Vein endothelial cell (primary cell): ENCODE measurements around the gene DEXI. TPM values are rescaled to one million over a fixed set of nuclear protein-coding genes. Genes with fewer than 3 reads are reported as not detected.

Source experiments
- total RNA-seq: library from RNA; depleted of rRNA; stranded (reverse); fragments of >200 nt; gene quantifications from 2 replicates; pipeline ENCODE4 v1.2.3, GENCODE V29; 2012

The DEXI gene
- total RNA-seq: 44.0 and 46.1 TPM in 2 replicates

GRCh38 chr16:10942352-10943063, at the start of gene DEXI:
Gene DEXI (minus strand): TSS chr16:10942468. CDS start chr16:10942005, 463 bp downstream.

GRCh38 chr16:10944249-10945064, 2.2 kb upstream of the DEXI start, which contains the start of gene CLEC16A:
Gene CLEC16A (plus strand): TSS chr16:10944564. CDS start chr16:10944718, 154 bp downstream.

Other genes with a start within 250 kb of the DEXI start
- gene TEKT5, start 247.5 kb downstream of the DEXI start, total RNA-seq: 0.65 TPM in 1 of 2 replicates, not detected in the other
- 20.8 and 21.2 TPM in 2 replicates for gene NUBP1, start 198.6 kb downstream of the DEXI start, total RNA-seq
- gene TVP23A, start 123.7 kb downstream of the DEXI start, total RNA-seq: not detected in 2 replicates
- gene CIITA, start 65.3 kb downstream of the DEXI start, total RNA-seq: 0.10 TPM in 1 of 2 replicates, not detected in the other
- 27.4 and 28.8 TPM in 2 replicates for gene CLEC16A, start 2.1 kb upstream of the DEXI start, total RNA-seq